Inferior parietal cortex (tissue), 1 donor: ENCODE data around the gene RELN.

Source experiments
- DNase-seq: peaks from one replicate; pipeline ENCODE4 v3.0.0-alpha.2; 2016; ENCODE audit errors: extremely low spot score

RELN gene

DNA sequence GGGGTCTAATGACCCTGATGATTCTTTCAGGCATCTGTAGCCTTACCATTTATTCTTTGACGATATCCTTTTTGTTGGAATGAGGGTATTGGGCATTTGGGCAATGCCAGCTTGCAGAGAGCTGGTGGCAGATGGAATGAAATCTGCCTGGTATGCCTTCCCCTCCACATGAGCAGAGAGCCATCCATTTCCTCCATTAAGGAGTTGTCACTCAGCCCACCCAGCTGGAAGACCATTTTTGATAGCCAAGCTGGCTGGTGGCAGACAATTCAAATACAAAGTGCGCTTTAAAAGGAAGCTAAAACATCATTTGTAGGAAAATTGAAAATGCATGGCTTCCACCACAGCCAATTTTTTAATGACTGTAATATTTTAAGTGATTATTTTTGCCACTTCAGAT is 303.4 kb downstream of the RELN start:
- DNase-seq: no peak

- DNase-seq: no peak
Observed at GRCh38 chr7:103685646-103686045, 303.8 kb downstream of the RELN start.

DNA sequence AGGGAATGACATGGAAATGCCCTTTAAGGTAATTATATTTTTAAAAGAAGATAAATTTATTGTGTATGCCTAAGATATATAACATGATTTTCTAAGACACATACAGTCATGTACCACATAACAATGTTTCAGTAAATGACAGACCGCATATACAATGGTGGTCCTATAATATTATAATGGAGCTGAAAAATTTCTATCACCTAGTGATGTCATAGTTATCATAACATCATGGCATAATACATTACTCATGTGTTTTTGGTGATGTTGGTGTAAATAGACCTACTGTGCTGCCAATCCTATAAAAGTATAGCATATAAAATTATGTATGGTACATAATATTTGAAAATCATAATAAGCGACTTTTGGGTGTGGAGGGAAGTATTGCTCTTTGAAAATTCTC is 306.1 kb downstream of the RELN start:
- no peak for DNase-seq

- DNase-seq: no peak
Observed at GRCh38 chr7:103680161-103681144, 309.0 kb downstream of the RELN start.

GRCh38 chr7:103679151-103680132 is 310.0 kb downstream of the RELN start:
- no peak for DNase-seq

DNA sequence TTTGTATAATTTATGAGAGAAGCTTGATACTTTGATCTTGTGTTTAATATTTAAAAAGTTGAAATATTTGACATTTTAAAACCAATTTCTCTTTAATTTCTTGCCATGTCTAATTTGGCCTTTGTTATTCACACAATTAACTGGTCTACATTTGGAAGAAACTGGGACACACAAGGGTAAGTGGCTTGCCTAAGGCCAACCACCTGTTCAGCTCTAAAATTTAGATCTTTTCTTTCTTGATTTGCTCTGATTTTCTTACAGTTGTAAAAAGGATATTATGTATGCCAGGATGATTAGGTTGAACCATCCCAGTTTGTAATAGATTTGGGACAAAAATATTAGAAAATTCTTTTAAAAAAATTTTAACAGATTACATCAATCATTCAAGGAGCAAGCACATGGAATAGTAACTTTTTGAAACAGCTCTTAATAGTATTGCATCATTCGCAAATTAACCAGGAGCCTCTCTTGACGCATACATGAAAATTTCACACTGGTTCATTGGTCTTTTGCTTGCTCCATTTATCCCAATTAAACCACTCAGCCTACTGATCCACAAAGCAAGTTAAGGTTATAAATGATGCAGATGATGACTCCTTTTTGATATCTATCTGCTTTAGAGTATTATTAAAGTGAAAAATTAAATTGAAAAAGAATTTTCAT is 321.0 kb downstream of the RELN start:
- DNase-seq: no peak

GRCh38 chr7:103666326-103666725 is 323.1 kb downstream of the RELN start:
- no peak for DNase-seq

DNA sequence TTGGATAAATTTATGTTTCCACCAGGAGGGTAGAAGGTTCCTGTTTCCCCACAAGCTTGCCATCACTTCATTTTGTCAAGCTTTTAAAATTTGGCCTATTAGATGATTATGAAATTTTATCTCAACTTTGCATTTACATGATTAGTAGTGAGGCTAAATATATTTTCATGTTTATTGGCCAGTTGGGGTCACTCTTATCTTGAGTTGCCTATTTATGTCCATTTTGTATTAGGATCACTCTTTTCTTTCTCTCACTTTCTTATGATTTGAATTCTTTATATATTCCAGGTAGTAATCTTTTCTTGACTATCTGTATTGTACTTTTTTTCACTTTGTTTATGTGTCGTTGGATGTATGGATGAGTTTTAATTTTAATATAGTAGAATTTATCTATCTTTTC is 324.9 kb downstream of the RELN start:
- DNase-seq: no peak

GRCh38 chr7:103660455-103661371 is 328.7 kb downstream of the RELN start:
- no peak for DNase-seq

DNA sequence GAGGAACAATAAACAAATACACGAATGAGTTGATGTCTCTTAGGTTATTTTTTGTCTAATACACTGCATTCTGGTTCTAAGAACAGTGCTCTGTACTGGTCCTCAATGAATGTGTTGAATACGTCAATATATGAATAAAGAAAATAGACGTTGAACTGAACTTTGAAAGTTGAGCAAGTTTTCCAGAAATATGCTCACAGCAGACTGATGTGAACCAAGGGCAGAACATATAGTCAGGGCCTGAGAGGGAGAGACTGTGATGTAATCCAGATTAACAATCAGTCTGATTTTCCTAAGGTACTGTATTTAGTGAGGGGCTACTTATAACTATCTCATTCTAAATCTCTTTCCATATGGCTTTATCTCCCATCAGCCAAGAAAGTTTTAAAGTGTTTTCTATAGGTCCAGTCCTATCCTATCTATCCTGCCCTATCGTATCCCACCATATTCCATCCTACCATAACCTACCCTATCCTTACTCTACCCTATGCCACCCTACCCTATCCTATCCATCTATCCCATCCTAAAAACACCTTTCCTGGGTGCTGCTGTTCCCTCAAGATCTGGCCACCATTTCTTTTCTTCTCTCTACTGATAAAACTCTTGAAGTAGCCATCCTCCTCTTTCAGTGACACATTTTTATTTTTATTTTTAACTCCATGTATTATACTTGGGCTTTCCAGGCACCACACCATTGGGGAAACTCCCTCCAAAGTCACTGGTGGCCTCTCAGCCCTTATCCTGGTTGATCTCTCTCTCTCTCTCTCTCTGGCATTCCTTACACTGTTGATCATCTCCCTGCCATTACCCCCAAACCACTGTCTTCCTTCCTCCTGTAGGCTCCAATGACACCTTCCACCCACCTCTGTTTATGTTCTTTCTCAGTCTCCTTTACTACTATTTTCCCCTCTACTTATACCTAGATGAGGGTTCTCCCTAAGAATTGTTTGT is 331.1 kb downstream of the RELN start:
- DNase-seq: no peak

- peak; percentile 6 for DNase-seq
Observed at GRCh38 chr7:103657474-103657894, 332.0 kb downstream of the RELN start.

GRCh38 chr7:103656221-103656620 is 333.2 kb downstream of the RELN start:
- DNase-seq: no peak

GRCh38 chr7:103651593-103652377 is 337.7 kb downstream of the RELN start:
- DNase-seq: no peak

DNA sequence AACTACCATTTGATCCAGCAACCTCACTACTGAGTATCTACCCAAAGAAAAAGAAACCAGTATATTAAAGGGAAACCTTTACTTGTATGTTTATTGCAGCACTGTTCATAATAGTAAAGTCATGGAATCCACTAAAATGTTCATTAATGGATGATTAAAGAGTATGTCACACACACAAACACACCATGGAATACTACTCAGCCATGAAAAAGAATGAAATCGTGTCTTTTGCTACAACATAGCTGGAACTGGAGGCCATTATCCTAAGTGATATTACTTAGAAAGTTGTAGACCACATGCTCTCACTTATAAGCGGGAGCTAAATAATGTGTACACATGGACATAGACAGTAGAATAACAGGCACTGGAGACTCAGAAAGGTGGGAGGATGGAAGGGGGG is 340.4 kb downstream of the RELN start:
- no peak for DNase-seq

- DNase-seq: no peak
Observed at GRCh38 chr7:103648135-103648534, 341.3 kb downstream of the RELN start.

GRCh38 chr7:103644319-103644718 is 345.1 kb downstream of the RELN start:
- no peak for DNase-seq

- DNase-seq: no peak
Observed at GRCh38 chr7:103640031-103640779, 349.3 kb downstream of the RELN start.

DNA sequence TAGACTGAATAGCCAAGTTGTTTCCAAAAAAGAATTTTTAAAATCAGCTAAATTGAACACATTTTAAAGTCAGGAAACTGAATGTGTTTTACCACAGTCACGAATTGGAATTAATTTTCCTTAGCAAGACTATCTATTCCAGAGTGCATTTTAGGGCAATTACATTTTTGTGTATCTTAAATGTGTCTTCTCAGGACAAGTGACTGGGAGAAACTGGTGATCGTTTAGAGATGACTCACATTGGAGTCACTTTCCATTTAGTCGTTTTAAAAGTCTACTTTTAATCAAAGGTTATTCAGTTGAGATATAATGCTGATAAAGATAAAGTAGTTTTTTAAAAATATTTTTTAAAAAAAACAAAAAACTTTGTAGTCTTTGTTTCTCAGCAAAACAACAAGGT is 351.7 kb downstream of the RELN start:
- DNase-seq: no peak
